ENCODE results near the gene TNFRSF1A.
"Not testable (repeated sequence)": the region's sequence is repeated elsewhere in the genome, so short reads cannot be mapped to it uniquely, and the experiment has no call there.

Gene TNFRSF1A

DNA sequence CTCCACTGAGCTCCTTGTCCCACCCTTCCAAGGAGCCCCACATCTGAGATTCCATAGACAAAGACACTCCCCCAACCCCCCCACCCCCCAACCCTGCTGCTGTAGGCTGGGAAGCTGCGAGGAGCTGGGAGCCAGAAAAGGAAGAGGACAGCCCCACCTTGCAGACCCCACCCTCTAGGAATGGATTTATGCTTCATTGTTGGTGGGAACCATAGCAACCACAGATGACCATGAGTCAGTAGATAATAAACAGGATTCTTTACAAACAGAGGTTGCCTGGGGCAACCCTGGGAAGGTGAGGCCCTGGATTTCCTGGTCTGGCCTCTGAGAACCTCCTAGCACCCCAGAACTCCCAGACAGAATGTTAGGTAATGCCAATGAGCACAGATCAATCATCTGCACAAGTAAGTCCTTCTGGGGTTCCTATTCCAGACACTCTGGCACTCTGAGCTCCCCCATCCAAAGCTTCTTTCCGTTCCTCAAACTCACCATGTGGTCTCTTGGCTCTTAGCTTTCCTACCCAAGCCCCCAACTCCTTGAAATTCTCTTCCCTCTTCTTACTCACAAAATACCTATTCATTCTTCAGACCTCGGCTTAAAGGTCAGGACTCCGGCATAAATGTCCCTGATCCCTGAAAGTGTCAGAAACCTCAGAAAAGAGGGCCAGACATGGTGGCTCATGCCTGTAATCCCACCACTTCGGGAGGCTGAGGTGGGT, 46.6 kb downstream of the TNFRSF1A start:
- peak; percentile 92 for DNase-seq

- DNase-seq: no peak
These were observed 47.5 kb downstream of the TNFRSF1A start for GRCh38 chr12:6294156-6295093.

- DNase-seq: no peak
These were observed 49.3 kb downstream of the TNFRSF1A start for GRCh38 chr12:6292606-6293005.

- DNase-seq: not testable (repeated sequence)
These were observed 52.0 kb downstream of the TNFRSF1A start for GRCh38 chr12:6289906-6290305.

- not testable (repeated sequence) for DNase-seq
These were observed 52.8 kb downstream of the TNFRSF1A start for GRCh38 chr12:6289081-6289480.

- DNase-seq: no peak
These were observed 53.6 kb downstream of the TNFRSF1A start for GRCh38 chr12:6288235-6288634.

GRCh38 chr12:6285532-6286306, 56.2 kb downstream of the TNFRSF1A start:
- DNase-seq: no peak

- peak; percentile 46 for DNase-seq
These were observed 56.8 kb downstream of the TNFRSF1A start for GRCh38 chr12:6285063-6285477.

DNA sequence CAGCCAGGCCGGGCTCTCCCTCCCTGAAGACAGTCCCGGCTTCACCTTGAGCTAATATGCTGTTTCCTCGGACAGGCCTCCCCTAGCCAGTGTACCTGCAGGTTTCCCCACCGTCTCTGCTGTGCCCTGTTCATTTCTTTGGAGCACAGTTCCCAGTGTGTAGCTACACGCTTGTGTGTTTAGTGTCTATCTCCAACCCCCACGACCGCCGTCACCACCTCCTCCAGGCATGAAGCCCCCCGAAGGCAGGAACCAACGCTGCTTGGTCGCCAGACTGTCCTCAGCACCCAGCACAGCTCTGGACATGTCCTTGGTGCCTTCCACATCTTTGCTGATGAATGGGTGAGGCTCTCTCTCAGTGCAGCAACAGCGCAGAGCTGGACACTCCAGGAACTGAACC, 57.6 kb downstream of the TNFRSF1A start:
- DNase-seq: no peak

DNA sequence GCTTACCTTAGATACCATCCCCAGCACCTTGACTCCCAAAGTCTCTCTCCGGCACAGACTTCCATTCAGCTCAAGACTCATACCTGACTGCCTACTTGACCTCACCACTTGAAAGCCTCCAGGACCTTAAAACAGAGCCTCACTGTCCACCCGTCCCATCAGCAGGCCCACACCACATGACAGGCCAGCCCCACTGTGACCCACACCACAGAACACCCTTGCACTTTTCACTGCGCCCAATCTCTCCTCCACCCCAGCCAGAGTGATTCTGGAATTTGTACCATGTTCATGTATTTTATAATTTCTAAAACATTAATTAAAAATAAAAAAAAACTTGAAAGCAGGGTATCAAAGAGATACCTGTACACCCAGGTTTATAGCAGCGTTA, 59.4 kb downstream of the TNFRSF1A start:
- DNase-seq: no peak

DNA sequence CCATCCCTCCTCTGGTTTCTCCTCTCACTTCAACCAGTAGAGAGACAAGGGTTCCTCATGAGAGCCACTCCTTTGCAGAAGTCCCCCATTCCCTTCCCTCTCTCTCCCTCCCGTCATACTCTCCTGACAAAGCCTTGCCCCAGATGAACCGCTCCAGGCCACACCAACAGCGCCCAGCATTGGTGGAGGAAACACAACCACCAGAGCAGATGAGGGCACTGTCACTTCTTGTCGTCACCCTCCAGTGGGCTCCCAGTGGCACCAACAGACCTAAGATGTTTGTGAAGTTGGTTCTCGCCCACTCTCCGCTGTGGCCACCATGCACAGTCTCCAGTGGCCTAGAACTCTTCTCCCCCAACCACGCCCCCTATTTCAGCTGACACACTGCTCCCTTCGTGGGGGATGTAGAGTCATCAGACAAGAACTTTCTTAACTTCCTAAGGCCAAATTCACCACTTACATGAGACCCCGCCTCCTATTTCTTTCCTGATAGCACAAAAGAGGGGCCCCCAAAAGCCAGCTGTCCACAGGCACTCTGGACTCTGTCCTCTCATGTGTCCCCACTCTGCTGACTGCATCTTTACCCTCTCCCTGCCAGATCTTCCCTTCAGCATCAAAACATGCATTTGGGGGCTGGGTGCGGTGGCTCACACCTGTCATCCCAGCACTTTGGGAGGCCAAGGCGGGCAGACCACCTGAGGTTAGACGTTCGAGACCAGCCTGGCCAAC, 60.6 kb downstream of the TNFRSF1A start:
- DNase-seq: no peak

- DNase-seq: no peak
These were observed 61.2 kb downstream of the TNFRSF1A start for GRCh38 chr12:6280672-6281071.

DNA sequence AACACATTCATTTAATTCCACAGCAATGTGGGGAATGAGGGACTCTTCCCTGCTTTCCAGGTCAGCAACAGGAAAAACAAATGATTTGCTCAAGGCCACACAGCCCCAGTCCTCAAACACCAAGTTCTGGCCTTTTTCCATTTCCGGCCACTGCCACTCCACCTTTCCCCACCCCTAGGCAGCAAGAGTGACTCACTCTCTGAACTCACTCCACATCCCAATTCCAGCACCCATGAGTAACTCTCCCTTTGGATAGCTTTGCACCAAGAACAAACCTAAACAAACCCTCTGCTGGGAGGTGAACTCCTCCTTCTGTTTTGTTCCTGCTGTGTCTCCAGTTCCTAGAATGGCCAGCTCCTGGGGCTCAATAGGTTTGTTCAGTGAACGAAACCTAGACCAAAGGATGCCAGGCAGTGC, 61.8 kb downstream of the TNFRSF1A start:
- DNase-seq: no peak

DNA sequence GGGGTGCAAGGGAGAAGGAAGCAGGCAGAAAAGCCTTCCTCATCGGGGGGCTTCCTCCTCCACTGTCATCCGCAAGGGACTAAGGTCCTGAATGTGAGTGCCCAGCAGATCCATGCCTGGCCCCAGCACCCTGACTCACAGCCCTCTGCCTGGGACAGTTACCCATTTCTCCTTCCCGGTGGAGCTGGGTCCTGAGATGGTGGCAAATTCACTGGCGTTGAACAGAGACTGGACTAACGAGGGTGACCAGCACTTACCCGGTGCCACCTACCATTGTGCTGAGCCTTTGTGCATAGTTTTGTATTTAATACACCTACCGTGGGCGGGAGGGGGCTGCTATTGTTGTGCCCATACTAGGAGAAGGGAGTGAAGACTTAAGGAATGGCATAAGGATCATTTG, 62.2 kb downstream of the TNFRSF1A start:
- DNase-seq: no peak

DNA sequence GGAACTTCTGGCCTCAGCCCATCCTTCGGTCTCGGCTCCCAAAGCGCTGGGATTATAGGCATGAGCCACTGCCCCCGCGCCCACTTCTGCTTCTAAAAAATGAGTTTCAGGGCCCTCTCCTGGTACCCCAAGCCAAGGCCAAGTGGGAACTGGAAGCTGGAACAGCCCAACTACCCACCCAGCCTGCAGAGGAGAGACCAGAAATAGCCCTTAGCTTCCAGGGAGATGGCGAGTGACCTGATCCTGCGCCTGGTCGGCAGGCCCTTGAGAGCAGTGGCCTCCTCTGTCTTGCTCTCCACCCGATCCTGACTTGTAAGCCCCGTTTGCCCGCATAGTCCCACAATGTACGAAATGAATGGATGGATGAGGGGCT, 62.6 kb downstream of the TNFRSF1A start:
- no peak for DNase-seq
